Measurements from ENCODE around the gene VTI1A. TPM values are rescaled to one million over a fixed set of nuclear protein-coding genes. Genes with fewer than 3 reads are reported as not detected.

Gene VTI1A
- total and polyA plus RNA-seq, 7 donors = 10.8 to 80.3 (median 36.8) TPM

- Histone ChIP-seq H3K4me1 (peaks cover 0 to 8% (median 0%) of the 10 kb centered on the region in 4 donors), H3K9me3 (no peaks in the 10 kb centered on the region), H3K27ac (no peak overlapping the region), H3K4me3 (no peak overlapping the region), H3K27me3 (no peaks in the 10 kb centered on the region), H3K36me3 (no peaks in the 10 kb centered on the region)
- intact Hi-C loops (cut with DNase I) = no loop called here
- DNase-seq = no peak
- 92 to 96% methylated on average over 5 of the region's 5 CpGs for WGBS, 2 donors
- TF ChIP-seq EP300 (IDR thresholded peaks at IDR 0.05) (no peak), POLR2A (IDR thresholded peaks at IDR 0.05) (no peak), POLR2AphosphoS5 (IDR thresholded peaks at IDR 0.05) (no peak)
- TF ChIP-seq, protein P1, sequence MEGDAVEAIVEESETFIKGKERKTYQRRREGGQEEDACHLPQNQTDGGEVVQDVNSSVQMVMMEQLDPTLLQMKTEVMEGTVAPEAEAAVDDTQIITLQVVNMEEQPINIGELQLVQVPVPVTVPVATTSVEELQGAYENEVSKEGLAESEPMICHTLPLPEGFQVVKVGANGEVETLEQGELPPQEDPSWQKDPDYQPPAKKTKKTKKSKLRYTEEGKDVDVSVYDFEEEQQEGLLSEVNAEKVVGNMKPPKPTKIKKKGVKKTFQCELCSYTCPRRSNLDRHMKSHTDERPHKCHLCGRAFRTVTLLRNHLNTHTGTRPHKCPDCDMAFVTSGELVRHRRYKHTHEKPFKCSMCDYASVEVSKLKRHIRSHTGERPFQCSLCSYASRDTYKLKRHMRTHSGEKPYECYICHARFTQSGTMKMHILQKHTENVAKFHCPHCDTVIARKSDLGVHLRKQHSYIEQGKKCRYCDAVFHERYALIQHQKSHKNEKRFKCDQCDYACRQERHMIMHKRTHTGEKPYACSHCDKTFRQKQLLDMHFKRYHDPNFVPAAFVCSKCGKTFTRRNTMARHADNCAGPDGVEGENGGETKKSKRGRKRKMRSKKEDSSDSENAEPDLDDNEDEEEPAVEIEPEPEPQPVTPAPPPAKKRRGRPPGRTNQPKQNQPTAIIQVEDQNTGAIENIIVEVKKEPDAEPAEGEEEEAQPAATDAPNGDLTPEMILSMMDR (IDR thresholded peaks at IDR 0.05) = no peak
Measured at GRCh38 chr10:112802411-112803022, 355.5 kb downstream of the VTI1A start.

DNA sequence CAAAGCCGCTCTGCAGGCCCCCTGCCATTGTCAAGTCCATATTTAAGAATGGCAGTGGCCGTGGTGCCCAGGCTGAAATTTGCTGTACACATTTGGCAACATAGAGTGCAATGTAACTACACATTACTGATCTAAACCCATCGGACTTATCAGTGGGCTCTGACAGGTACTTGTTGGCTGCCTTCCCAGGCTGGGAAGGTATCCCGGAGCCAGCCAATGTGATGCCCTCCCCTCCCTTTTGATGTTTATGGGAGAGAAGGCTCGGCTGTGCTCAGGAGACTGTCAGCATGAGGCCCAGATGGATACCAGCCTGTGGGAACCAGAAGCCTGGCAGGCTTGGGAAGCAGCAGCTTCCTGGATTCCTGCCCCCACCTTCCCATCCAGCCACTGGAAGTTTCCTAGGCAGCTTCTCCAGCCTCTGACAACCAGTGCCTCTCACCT, 357.0 kb downstream of the VTI1A start:
- no peak for TF ChIP-seq EP300 (IDR thresholded peaks at IDR 0.05)
- no peak for TF ChIP-seq POLR2A (IDR thresholded peaks at IDR 0.05)
- TF ChIP-seq POLR2AphosphoS5 (IDR thresholded peaks at IDR 0.05) = no peak
- TF ChIP-seq, protein P1 (IDR thresholded peaks at IDR 0.05) = no peak
- Histone ChIP-seq H3K4me1 (peaks cover 0 to 8% (median 0%) of the 10 kb centered on the region in 4 donors), H3K27ac (no peak overlapping the region), H3K36me3 (no peaks in the 10 kb centered on the region), H3K9me3 (no peaks in the 10 kb centered on the region), H3K27me3 (no peaks in the 10 kb centered on the region), H3K4me3 (no peak overlapping the region)
- WGBS, 2 donors = 36 to 76% methylated on average over 5 of the region's 5 CpGs
- intact Hi-C loops (cut with DNase I) = no loop called here
- no peak for DNase-seq

DNA sequence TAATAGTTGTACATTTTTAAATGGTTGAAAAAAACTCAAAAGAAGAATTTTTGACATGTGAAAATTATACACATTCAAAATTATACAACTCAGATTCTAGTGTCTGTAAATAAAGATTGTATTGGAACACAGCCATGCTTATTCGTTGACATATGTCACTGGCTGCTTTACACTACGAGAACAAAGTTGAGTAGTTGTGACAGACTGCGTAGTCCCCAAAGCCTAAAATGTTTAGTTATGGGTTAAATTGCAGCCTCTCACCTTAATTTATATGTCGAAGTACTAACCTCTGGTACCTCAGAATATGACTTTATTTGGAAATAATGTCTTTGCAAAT, 358.2 kb downstream of the VTI1A start:
- DNase-seq = no peak
- H3K9me3 ChIP-seq = no peaks in the 10 kb centered on the region
- H3K36me3 ChIP-seq = no peaks in the 10 kb centered on the region
- intact Hi-C loops (cut with DNase I) = no loop called here
- no peak for TF ChIP-seq EP300 (IDR thresholded peaks at IDR 0.05)
- TF ChIP-seq POLR2AphosphoS5 (IDR thresholded peaks at IDR 0.05) = no peak
- TF ChIP-seq, protein P1 (IDR thresholded peaks at IDR 0.05) = no peak
- no peak for TF ChIP-seq POLR2A (IDR thresholded peaks at IDR 0.05)
- H3K4me1 ChIP-seq = peaks cover 0 to 8% (median 0%) of the 10 kb centered on the region in 4 donors
- H3K27ac ChIP-seq = no peak overlapping the region
- H3K27me3 ChIP-seq = no peaks in the 10 kb centered on the region
- H3K4me3 ChIP-seq = no peak overlapping the region
- WGBS, 2 donors = 70 to 86% methylated on average over 4 of the region's 4 CpGs

- Histone ChIP-seq H3K4me1 (peaks cover 0 to 8% (median 0%) of the 10 kb centered on the region in 4 donors), H3K4me3 (no peak overlapping the region), H3K36me3 (no peaks in the 10 kb centered on the region), H3K9me3 (no peaks in the 10 kb centered on the region), H3K27me3 (no peaks in the 10 kb centered on the region), H3K27ac (no peak overlapping the region)
- intact Hi-C loops (cut with DNase I) = no loop called here
- 62 to 88% methylated on average over 6 of the region's 6 CpGs for WGBS, 2 donors
- no peak for DNase-seq
- TF ChIP-seq POLR2A (IDR thresholded peaks at IDR 0.05) (no peak), POLR2AphosphoS5 (IDR thresholded peaks at IDR 0.05) (no peak), EP300 (IDR thresholded peaks at IDR 0.05) (no peak)
- TF ChIP-seq, protein P1 (IDR thresholded peaks at IDR 0.05) = no peak
Measured at GRCh38 chr10:112805701-112806100, 358.7 kb downstream of the VTI1A start.

DNA sequence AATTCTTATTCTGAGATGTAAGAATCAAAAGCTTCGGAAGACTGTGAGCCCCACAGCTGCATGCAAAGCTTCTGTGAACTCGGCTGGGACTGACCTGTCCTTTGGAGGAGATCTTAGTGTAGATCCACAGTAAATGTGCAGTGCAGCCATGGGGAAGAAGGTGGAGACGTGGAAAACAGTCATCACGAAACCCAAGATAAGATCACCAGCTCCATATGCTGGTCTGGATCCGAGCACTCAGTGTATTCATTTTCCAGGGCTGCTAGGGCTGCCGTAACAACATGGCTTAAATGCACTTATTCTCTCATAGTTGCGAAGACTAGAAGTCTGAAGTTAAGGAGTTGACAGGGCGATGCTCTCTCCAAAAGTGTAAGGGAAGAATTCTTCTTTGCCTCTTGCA, 360.0 kb downstream of the VTI1A start:
- no peak for TF ChIP-seq POLR2AphosphoS5 (IDR thresholded peaks at IDR 0.05)
- TF ChIP-seq POLR2A (IDR thresholded peaks at IDR 0.05) = no peak
- no peak for TF ChIP-seq EP300 (IDR thresholded peaks at IDR 0.05)
- TF ChIP-seq, protein P1 (IDR thresholded peaks at IDR 0.05) = no peak
- Histone ChIP-seq H3K27ac (no peak overlapping the region), H3K36me3 (no peaks in the 10 kb centered on the region), H3K9me3 (no peaks in the 10 kb centered on the region), H3K27me3 (no peaks in the 10 kb centered on the region), H3K4me3 (no peak overlapping the region), H3K4me1 (peaks cover 0 to 13% (median 5%) of the 10 kb centered on the region in 4 donors)
- intact Hi-C loops (cut with DNase I) = no loop called here
- 96% methylated on average over 8 of the region's 8 CpGs for WGBS, 2 donors
- no peak for DNase-seq

Data from sigmoid colon (tissue), 7 donors.